IPS-15b (cell line): ENCODE measurements around the gene ZNF554.

Experiments used
- H3K27me3 ChIP-seq: one replicate; pipeline ENCODE4 v1.6.1; 2013; ENCODE audit warnings: low read length; ENCODE audit not compliant: control insufficient read depth, insufficient read depth
- H3K36me3 ChIP-seq: one replicate; pipeline ENCODE4 v1.6.1; 2013; ENCODE audit warnings: low read length; ENCODE audit not compliant: control insufficient read depth, insufficient read depth
- H3K4me1 ChIP-seq: one replicate; pipeline ENCODE4 v1.6.1; 2013; ENCODE audit warnings: mild to moderate bottlenecking, low read length; ENCODE audit not compliant: control insufficient read depth, insufficient read depth
- H3K4me3 ChIP-seq: one replicate; pipeline ENCODE4 v1.5.1; 2013; ENCODE audit warnings: low read depth, low read length
- H3K9ac ChIP-seq: one replicate; pipeline ENCODE4 v1.6.1; 2013; ENCODE audit warnings: low read depth, mild to moderate bottlenecking, low read length
- H3K9me3 ChIP-seq: one replicate; pipeline ENCODE4 v1.6.1; 2013; ENCODE audit warnings: mild to moderate bottlenecking, low read length; ENCODE audit not compliant: control insufficient read depth, insufficient read depth

The ZNF554 gene

DNA sequence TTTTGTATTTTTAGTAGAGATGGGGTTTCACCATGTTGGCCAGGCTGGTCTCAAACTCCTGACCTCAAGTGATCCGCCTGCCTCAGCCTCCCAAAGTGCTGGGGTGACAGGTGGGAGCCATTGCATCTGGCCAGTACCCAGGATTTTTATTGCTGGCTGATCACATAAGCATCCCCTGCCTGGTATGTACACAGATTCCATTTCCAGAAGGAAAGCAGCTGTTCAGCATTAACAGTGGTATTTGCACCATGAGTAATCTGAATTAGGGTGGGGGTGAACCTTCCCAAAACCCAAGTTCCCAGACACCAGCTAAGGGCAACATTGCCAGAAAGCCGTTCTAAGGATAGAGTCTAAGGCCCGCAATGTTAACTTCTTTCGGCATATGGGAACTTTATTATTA, 28.9 kb downstream of the ZNF554 start:
- no peaks in the 10 kb centered on the region for H3K4me1 ChIP-seq
- H3K36me3 ChIP-seq = peaks cover 25% of the 10 kb centered on the region
- no peak overlapping the region for H3K9ac ChIP-seq
- no peaks in the 10 kb centered on the region for H3K27me3 ChIP-seq
- no peak overlapping the region for H3K4me3 ChIP-seq
- H3K9me3 ChIP-seq = peaks cover 30% of the 10 kb centered on the region

DNA sequence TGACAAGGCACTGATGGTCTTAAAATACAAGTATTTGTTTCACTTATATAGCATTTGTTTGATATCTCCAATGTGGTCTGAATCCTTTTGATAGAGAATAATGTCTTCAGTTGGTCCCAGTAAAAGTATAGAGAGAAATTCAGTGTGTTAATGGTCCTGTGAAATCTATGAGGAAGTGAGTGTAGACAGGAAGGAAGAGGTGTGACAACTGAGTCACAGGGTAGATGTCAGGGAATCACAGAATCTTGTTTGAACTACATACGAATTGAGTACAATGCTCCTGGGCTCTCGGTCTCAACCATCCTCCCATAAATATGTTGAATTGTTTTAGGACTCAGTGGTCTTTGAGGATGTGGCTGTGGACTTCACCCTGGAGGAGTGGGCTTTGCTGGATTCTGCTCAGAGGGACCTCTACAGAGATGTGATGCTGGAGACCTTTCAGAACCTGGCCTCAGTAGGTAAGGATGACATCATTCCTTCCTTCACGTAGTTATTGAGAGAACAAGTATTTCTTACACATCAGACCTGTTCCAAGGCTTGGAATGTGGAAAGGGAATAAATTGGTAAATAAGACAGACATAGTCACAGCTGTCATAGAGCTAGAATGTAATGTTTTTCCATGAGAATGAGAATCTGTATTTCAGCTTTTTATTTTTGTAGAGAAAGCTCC, 30.7 kb downstream of the ZNF554 start:
- Histone ChIP-seq H3K9ac (no peak overlapping the region), H3K36me3 (peaks cover 27% of the 10 kb centered on the region), H3K27me3 (no peaks in the 10 kb centered on the region), H3K4me3 (no peak overlapping the region), H3K4me1 (no peaks in the 10 kb centered on the region), H3K9me3 (peaks cover 42% of the 10 kb centered on the region)

DNA sequence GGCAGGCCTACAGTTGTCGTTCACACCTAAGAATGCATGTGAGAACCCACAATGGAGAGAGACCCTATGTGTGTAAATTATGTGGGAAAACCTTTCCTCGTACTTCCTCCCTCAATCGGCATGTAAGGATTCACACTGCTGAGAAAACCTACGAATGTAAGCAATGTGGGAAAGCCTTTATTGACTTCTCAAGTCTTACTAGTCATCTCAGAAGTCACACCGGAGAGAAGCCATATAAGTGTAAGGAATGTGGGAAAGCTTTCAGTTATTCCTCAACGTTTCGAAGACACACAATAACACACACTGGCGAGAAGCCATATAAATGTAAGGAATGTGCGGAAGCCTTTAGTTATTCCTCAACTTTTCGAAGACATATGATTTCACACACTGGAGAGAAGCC, 32.9 kb downstream of the ZNF554 start:
- no peaks in the 10 kb centered on the region for H3K27me3 ChIP-seq
- peaks cover 38% of the 10 kb centered on the region for H3K9me3 ChIP-seq
- H3K9ac ChIP-seq = no peak overlapping the region
- H3K4me3 ChIP-seq = no peak overlapping the region
- H3K36me3 ChIP-seq = peaks cover 27% of the 10 kb centered on the region
- H3K4me1 ChIP-seq = no peaks in the 10 kb centered on the region

- peaks cover 27% of the 10 kb centered on the region for H3K36me3 ChIP-seq
Measured at GRCh38 chr19:2853015-2853606, 33.4 kb downstream of the ZNF554 start.

GRCh38 chr19:2854849-2855248, 35.2 kb downstream of the ZNF554 start:
- Histone ChIP-seq H3K4me1 (no peaks in the 10 kb centered on the region), H3K4me3 (no peak overlapping the region), H3K36me3 (peaks cover 27% of the 10 kb centered on the region), H3K27me3 (no peaks in the 10 kb centered on the region), H3K9me3 (peaks cover 47% of the 10 kb centered on the region), H3K9ac (no peak overlapping the region)

More at GRCh38 chr19:2853015-2853606, 33.4 kb downstream of the ZNF554 start:
- Histone ChIP-seq H3K27me3 (no peaks in the 10 kb centered on the region), H3K4me1 (no peaks in the 10 kb centered on the region), H3K4me3 (no peak overlapping the region), H3K9me3 (peaks cover 38% of the 10 kb centered on the region), H3K9ac (no peak overlapping the region)

DNA sequence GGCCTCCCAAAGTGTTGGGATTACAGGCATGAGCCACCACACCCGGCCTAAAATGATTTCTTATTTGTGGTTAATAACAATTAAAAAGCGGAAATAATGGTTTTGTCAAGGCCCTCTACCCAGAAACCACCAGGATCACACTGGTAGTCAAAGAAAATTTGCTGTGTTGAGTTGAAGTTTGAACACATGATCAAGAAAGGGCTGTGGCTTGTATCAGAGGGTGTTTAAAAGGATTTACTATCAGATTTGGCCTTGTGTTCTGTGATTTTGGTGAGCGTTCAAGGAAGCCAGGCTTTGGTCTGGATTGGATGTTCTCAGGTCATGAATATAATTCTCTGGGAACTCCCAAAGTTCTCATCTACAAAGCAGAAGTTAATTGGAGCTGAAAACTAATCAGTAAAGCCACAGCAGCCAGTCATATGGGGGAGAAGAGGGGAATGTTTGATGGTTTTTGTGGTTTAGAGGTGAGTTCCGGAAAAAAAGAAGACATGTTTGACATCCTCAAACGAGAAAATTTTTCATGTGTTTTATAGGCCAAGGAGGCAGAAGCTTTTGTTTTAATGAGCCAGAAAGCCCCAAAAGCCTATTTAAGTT, 36.9 kb downstream of the ZNF554 start:
- peaks cover 40% of the 10 kb centered on the region for H3K9me3 ChIP-seq
- H3K9ac ChIP-seq = no peak overlapping the region
- no peak overlapping the region for H3K4me3 ChIP-seq
- H3K27me3 ChIP-seq = no peaks in the 10 kb centered on the region
- H3K4me1 ChIP-seq = no peaks in the 10 kb centered on the region
- H3K36me3 ChIP-seq = peaks cover 23% of the 10 kb centered on the region

DNA sequence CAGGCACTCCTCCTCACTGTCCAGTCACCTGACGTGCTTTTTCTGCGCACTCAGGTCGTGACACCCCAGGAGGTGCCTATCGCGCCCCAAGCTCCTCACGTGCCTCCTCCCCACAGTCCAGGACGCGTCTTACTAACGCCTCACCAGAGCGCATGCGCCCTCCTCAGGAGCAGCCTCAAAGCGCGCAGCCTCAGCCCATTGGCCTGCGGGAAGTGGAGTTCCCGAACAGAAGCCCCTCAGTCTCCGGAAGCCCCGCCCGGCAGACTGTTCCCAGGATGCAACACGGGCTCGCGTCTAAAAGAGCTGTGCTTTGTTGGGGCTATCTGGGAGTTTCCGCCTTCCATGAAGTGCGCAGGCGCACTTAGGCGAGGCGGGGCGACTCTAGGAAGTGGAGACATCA, 39.2 kb downstream of the ZNF554 start:
- no peaks in the 10 kb centered on the region for H3K36me3 ChIP-seq
- H3K9me3 ChIP-seq = peaks cover 23% of the 10 kb centered on the region
- H3K4me1 ChIP-seq = no peaks in the 10 kb centered on the region
- H3K27me3 ChIP-seq = no peaks in the 10 kb centered on the region
- no peak overlapping the region for H3K4me3 ChIP-seq
- H3K9ac ChIP-seq = no peak overlapping the region

DNA sequence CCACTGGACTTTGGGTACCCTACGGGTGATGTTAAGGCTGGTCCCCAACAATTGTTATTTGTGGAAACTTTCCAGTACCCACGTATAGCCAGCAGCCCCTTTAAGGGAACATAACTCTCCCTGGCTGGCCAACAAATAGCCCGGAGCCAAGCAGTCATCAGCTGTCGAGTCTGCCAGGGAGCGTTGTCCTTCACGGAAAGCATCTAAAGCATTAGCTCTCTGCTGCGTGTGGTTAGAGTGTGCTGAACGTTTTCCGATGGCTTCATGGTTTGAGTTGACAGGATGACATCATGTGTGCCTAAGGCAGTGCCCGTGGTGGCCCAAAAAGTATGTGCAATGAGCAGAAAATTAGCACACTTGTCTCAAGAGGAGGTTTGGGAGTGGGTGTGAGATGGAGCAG, 44.1 kb downstream of the ZNF554 start:
- H3K27me3 ChIP-seq = no peaks in the 10 kb centered on the region
- H3K9ac ChIP-seq = no peak overlapping the region
- peaks cover 8% of the 10 kb centered on the region for H3K9me3 ChIP-seq
- no peaks in the 10 kb centered on the region for H3K36me3 ChIP-seq
- no peaks in the 10 kb centered on the region for H3K4me1 ChIP-seq
- H3K4me3 ChIP-seq = no peak overlapping the region

DNA sequence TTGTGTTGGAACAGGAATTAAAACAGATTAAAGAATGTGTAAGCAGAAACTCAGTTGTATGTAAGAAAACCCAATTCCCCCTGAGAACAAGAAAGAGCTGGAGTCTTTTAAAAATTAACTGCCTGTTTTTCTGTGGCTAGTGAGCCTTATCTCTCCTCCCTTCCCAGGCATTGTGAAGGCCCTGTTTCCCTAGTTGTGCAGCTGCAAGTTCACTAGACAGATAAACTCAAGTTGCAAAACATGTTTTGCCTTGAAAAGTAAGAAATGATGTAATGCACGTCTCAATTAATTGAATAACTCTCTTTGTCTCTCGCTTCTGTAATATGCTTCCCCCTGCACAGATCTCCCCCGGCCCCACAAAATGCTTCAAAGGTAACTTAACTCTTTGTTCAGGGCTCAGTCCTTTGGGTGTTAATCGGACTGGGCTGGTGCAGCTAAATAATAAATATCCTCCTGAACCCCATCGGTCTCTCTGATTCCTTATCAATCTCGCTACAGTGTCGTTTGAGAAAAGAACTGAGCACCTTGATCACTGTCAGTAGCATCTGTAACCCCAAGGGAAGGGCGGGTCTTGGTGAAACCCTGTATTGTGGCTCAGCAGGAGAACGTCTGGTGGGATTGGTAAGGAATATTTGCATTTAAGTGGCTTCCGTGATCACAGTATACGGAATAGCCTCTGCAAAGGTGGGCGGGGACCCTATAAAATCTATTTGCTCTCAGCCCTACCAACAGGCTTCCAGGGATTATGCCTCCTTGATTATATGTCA, 45.8 kb downstream of the ZNF554 start:
- Histone ChIP-seq H3K4me1 (no peaks in the 10 kb centered on the region), H3K9ac (no peak overlapping the region), H3K36me3 (no peaks in the 10 kb centered on the region)

DNA sequence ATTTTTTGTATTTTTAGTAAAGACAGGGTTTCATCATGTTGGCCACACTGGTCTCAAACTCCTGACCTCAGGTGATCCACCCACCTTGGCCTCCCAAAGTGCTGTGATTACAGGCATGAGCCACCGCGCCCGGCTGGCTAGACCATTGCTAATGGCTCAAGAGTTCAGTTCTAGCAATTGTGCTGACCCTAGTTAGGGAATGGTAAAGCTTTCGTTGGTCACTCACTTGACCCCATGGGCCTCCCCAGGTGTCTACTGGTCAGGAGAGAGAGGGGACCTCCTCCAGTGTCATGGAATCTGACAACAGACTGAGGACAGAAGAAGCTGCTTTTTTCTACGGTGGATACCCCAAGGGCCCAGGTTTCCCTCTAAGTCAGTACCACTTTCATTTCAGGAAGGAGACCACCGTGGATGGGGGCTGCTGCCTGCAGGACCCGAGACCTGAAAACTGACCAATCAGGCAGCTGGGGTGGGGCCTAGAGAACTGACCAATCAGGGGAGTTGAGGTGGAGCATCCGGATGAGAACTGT, 46.9 kb downstream of the ZNF554 start:
- H3K9me3 ChIP-seq = peaks cover 5% of the 10 kb centered on the region
- H3K4me3 ChIP-seq = no peak overlapping the region

More for the DNA sequence above, 45.8 kb downstream of the ZNF554 start:
- Histone ChIP-seq H3K9me3 (peaks cover 5% of the 10 kb centered on the region), H3K4me3 (no peak overlapping the region), H3K27me3 (no peaks in the 10 kb centered on the region)

GRCh38 chr19:2867025-2867991, 47.6 kb downstream of the ZNF554 start, which contains the start of gene ZNF556:
Gene ZNF556 (plus strand): TSS chr19:2867335. CDS start chr19:2867422, 87 bp downstream.
- H3K4me3 ChIP-seq = no peak within 1 kb of the TSS

More for the DNA sequence above, 46.9 kb downstream of the ZNF554 start:
- Histone ChIP-seq H3K4me1 (no peaks in the 10 kb centered on the region), H3K9ac (no peak overlapping the region), H3K27me3 (no peaks in the 10 kb centered on the region), H3K36me3 (no peaks in the 10 kb centered on the region)

More at GRCh38 chr19:2867025-2867991, 47.6 kb downstream of the ZNF554 start, which contains the start of gene ZNF556:
- Histone ChIP-seq H3K4me1 (no peaks in the 10 kb centered on the region), H3K9ac (no peak within 1 kb of the TSS), H3K9me3 (peaks cover 5% of the 10 kb centered on the region), H3K27me3 (no peaks in the 10 kb centered on the region), H3K36me3 (no peaks in the 10 kb centered on the region)
